Heart left ventricle (tissue), 13 donors: ENCODE results near the gene SULT1A1.

Experiments used
- CTCF ChIP-seq, 12 donors: fragments of 200-600 bp; sonication (generic) in 4 of 12; IDR thresholded peaks; one replicate each; pipeline versions ENCODE4 v1.5.0 to v1.8.0; 2018 to 2022; ENCODE audit warnings: antibody characterized with exemption in 12 of 12, mild to moderate bottlenecking in 5 of 12
- POLR2A ChIP-seq, 2 donors: fragments of 450-650 bp; IDR thresholded peaks; one replicate each; pipeline ENCODE4 v1.6.1; 2017; ENCODE audit warnings: antibody characterized with exemption in 2 of 2, mild to moderate bottlenecking in 2 of 2, moderate library complexity in 2 of 2
- donor health status: ischemic (EF 13 %, LVEDD 7.1; RV severe dilation, severe dysfunction).
- donor health status: DM: no; HTN: yes; CAD: no.
- donor health status: DM: no; HTN: no; CAD: no.
- donor health status: ischemic (EF 25% LVEDD 6.9; RV normal size, moderate dysfunction).
- donor health status: ischemic (EF 25% LVEDD 5.7; RV mildly dilated, moderate dysfunction).
- donor health status: ischemic (EF 35%, LVEDD 5.7; RV mildly dilated, moderate dysfunction).
- donor health status: nonischemic (EF 11% LVEDD 7.7; RV severe dilation, severe dysfunction).
- donor health status: DM: yes; HTN: yes; CAD: no.
- donor health status: PGD.
- donor health status: ischemic (EF 29% LVEDD 5.4; RV normal size, mild dysfunction).
- donor health status: nonischemic (EF 23%, LVEDD 6.1; RV moderate dilation, normal function).

GRCh38 chr16:28574925-28575324, 34.9 kb downstream of the SULT1A1 start:
- TF ChIP-seq CTCF (IDR thresholded peaks at IDR 0.05) (no peak), POLR2A (IDR thresholded peaks at IDR 0.05) (no peak)
